GF-D8 (cell line): ENCODE data around the gene FGF14.

Source experiments
- DNase-seq: peaks from one replicate; lab custom pipeline; 2025; lab: John Stamatoyannopoulos, UW

Gene FGF14

GRCh38 chr13:102401766-102402165, at the start of gene FGF14:
Gene FGF14 (minus strand): TSS chr13:102402048.
- no peak for DNase-seq

- DNase-seq = no peak
Measured at GRCh38 chr13:102443249-102443648, 41.4 kb upstream of the FGF14 start.

GRCh38 chr13:102441085-102441484, 39.2 kb upstream of the FGF14 start:
- DNase-seq = no peak

GRCh38 chr13:102440259-102440936, 38.5 kb upstream of the FGF14 start:
- no peak for DNase-seq

GRCh38 chr13:102422690-102423089, 20.8 kb upstream of the FGF14 start:
- DNase-seq = no peak

GRCh38 chr13:102405499-102406100, 3.8 kb upstream of the FGF14 start:
- DNase-seq = no peak

GRCh38 chr13:102402290-102402689, 442 bp upstream of the FGF14 start:
- no peak for DNase-seq

- no peak for DNase-seq
Measured at GRCh38 chr13:102401265-102401664, 583 bp downstream of the FGF14 start.

- DNase-seq = no peak
Measured at GRCh38 chr13:102400675-102401145, 1.1 kb downstream of the FGF14 start.

- DNase-seq = no peak
Measured at GRCh38 chr13:102399791-102400674, 1.8 kb downstream of the FGF14 start.

GRCh38 chr13:102395939-102396338, 5.9 kb downstream of the FGF14 start:
- DNase-seq = no peak

- no peak for DNase-seq
Measured at GRCh38 chr13:102395174-102395573, 6.7 kb downstream of the FGF14 start.

GRCh38 chr13:102394158-102395053, 7.4 kb downstream of the FGF14 start:
- DNase-seq = no peak

GRCh38 chr13:102392481-102393209, 9.2 kb downstream of the FGF14 start:
- DNase-seq = no peak

- no peak for DNase-seq
Measured at GRCh38 chr13:102386461-102386860, 15.4 kb downstream of the FGF14 start.

GRCh38 chr13:102380012-102380411, 21.8 kb downstream of the FGF14 start:
- DNase-seq = no peak

GRCh38 chr13:102376318-102376717, 25.5 kb downstream of the FGF14 start:
- no peak for DNase-seq

- no peak for DNase-seq
Measured at GRCh38 chr13:102374726-102375125, 27.1 kb downstream of the FGF14 start.

GRCh38 chr13:102374233-102374632, 27.6 kb downstream of the FGF14 start:
- DNase-seq = no peak

GRCh38 chr13:102373221-102373620, 28.6 kb downstream of the FGF14 start:
- no peak for DNase-seq

- DNase-seq = no peak
Measured at GRCh38 chr13:102369302-102369701, 32.5 kb downstream of the FGF14 start.
